Stimulated activated memory B cell treated with anti-CD40 and anti-IgM and Interleukin-4, amounts not matched to agents 10 μg/mL and 1 μg/mL and 100 μg/mL, for 72 hours (primary cell): ENCODE data around the gene APH1B.

Experiments used
- ATAC-seq: fragments of 150-1000 bp; cut with Tn5 transposase; 2 replicates; pipeline ENCODE4 v1.10.0; 2021
- H3K27ac Mint-ChIP-seq: one replicate; pipeline ENCODE4 v1.8.0; 2022; ENCODE audit warnings: mild to moderate bottlenecking, mixed read lengths
- H3K27me3 Mint-ChIP-seq: one replicate; pipeline ENCODE4 v1.8.0; 2022; ENCODE audit warnings: mixed read lengths
- H3K36me3 Mint-ChIP-seq: one replicate; pipeline ENCODE4 v1.8.0; 2022; ENCODE audit warnings: mixed read lengths
- H3K4me1 Mint-ChIP-seq: one replicate; pipeline ENCODE4 v1.8.0; 2022; ENCODE audit warnings: mixed read lengths
- H3K4me3 Mint-ChIP-seq: one replicate; pipeline ENCODE4 v1.8.0; 2022; ENCODE audit warnings: mild to moderate bottlenecking, moderate library complexity, mixed read lengths
- H3K9me3 Mint-ChIP-seq: one replicate; pipeline ENCODE4 v1.8.0; 2022; ENCODE audit warnings: mixed read lengths

APH1B gene

DNA sequence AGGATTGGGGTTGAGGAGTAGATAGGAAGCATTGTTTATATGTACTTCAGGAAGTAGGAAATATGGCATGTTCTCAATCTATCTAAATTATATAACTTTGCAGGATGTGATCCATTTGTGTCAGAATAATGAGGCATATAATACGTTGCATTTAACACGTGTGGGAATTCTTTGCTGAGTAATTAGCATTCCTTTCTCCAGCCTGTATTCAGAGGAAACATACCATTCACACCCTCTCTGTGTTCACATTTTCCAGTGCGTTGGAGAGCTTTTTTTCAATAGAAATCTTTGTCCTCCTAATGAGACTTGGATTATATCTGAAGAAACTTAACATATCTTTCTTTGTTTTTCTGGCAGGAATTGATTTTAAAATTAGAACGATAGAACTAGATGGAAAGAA is 33.0 kb upstream of the APH1B start:
- Mint-ChIP-seq H3K4me1 (peaks cover 45% of the 10 kb centered on the region), H3K4me3 (no peak overlapping the region), H3K27me3 (no peaks in the 10 kb centered on the region), H3K9me3 (no peaks in the 10 kb centered on the region), H3K27ac (peak overlapping the region; percentile 31), H3K36me3 (peaks cover 54% of the 10 kb centered on the region)
- no peak for ATAC-seq

- H3K27me3 Mint-ChIP-seq = no peaks in the 10 kb centered on the region
- no peaks in the 10 kb centered on the region for H3K9me3 Mint-ChIP-seq
- peaks cover 38% of the 10 kb centered on the region for H3K4me1 Mint-ChIP-seq
- no peak overlapping the region for H3K27ac Mint-ChIP-seq
- no peak for ATAC-seq
- peaks cover 60% of the 10 kb centered on the region for H3K36me3 Mint-ChIP-seq
- no peak overlapping the region for H3K4me3 Mint-ChIP-seq
These were observed 32.3 kb upstream of the APH1B start for GRCh38 chr15:63244976-63245645.

DNA sequence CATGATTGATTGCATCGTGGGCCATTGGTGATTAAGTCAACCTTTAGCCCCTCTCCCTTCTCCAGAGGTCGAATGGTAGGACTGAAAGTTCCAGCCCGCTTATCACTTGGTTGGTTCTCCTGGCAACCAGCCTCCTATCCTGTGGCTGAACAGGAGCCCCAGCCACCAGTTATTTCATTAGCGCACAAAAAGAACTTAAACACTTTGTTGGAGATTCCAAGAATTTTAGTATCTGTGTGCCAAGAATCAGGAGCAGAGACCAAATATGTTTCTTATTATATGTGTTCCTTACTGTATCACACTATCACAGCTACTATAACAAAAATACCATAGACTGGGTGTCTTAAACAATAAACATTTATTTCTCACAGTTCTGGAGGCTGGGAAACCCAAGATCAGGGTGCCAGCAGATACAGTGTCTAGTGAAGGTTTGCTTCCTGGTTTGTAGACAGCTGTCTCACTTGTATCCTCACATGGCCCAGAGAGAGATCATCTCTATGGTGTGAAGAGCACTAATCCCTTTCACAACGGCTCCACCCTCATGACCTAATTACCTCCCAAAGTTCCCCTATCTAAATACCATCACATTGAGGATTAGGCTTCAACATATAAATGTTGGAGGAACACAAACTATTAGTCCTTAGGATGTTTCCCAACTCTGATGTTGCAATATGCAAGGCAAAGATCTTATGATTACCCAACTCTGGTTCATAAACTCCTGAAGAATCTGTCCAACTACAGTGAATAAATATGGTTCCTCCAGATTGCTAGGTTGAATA is 30.5 kb upstream of the APH1B start:
- Mint-ChIP-seq H3K27me3 (no peaks in the 10 kb centered on the region), H3K36me3 (peaks cover 62% of the 10 kb centered on the region), H3K27ac (peak overlapping the region; percentile 27), H3K4me1 (peaks cover 39% of the 10 kb centered on the region), H3K9me3 (no peaks in the 10 kb centered on the region), H3K4me3 (no peak overlapping the region)
- ATAC-seq = no peak

DNA sequence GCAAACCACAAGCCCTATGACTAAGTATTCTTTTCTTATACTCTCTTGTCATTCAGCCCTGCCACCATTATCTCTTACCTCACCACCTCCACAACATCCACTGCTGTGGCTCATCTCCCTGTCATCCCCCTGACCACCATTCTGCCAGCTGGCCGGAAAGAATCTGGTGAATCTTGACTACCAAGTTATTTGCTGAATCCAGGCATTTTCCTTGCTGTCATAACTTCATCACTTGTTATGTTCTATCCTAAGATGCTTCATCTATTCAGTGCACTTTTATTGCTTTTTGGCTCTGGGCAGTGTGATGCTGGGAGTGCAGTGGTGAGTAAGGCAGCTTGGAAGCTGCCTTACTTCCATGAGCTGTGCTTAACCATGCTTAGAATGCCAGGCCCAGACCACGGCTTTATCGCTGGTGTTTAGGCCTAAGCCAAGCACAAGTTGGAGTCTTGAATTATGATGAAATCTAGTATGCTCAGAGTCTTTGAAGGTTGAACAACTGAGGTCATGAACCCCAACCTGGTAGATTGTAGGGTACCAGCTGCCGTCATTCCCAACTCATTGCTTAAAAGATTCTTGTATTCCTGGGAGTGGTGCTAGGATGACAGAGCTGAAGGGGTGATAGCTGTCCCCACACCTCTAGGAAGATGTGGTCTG is 27.0 kb upstream of the APH1B start:
- no peak overlapping the region for H3K27ac Mint-ChIP-seq
- H3K36me3 Mint-ChIP-seq = peaks cover 51% of the 10 kb centered on the region
- H3K4me1 Mint-ChIP-seq = peaks cover 13% of the 10 kb centered on the region
- H3K4me3 Mint-ChIP-seq = no peak overlapping the region
- H3K27me3 Mint-ChIP-seq = no peaks in the 10 kb centered on the region
- H3K9me3 Mint-ChIP-seq = no peaks in the 10 kb centered on the region
- ATAC-seq = no peak

DNA sequence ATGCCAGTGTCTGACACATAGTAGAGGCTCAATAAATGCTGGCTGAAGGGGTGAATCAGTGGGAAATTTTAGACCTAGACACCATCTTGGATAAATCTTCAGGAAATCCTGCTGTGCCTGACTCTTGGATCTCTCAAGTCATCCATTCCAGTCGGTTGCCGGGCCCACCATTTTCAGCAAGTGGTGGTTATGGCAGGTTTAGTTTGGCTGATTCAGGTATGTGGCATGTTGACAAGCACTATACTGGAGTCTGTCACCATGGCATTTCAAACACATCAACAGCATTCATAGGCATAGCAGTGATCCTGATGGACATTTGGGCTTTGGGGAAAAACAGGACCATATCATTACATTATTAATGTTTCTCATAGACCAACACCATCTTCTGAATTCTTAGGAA is 25.7 kb upstream of the APH1B start:
- Mint-ChIP-seq H3K27me3 (no peaks in the 10 kb centered on the region), H3K4me3 (no peak overlapping the region), H3K36me3 (peaks cover 53% of the 10 kb centered on the region), H3K27ac (no peak overlapping the region), H3K9me3 (no peaks in the 10 kb centered on the region), H3K4me1 (peaks cover 10% of the 10 kb centered on the region)
- no peak for ATAC-seq

DNA sequence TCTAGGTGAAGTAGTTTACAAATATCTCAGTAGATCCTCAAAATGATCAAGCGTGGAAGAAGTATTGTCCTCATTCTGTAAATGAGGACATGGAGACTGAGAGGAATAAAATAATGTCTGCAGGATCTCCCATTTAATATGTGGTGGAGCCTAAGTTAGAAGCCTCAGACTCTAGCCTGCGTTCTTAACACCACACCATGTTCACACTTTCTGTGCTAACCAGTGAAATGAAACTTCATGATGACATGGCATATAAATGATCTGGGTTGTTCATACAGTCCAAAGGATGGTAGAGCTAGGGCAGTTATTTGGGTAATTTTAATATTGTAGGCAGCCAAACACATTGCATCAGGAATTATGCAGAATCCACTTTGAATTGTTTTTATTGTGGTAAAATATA is 25.1 kb upstream of the APH1B start:
- H3K9me3 Mint-ChIP-seq = no peaks in the 10 kb centered on the region
- ATAC-seq = no peak
- peaks cover 8% of the 10 kb centered on the region for H3K4me1 Mint-ChIP-seq
- H3K27ac Mint-ChIP-seq = no peak overlapping the region
- H3K36me3 Mint-ChIP-seq = peaks cover 47% of the 10 kb centered on the region
- H3K4me3 Mint-ChIP-seq = no peak overlapping the region
- H3K27me3 Mint-ChIP-seq = no peaks in the 10 kb centered on the region

DNA sequence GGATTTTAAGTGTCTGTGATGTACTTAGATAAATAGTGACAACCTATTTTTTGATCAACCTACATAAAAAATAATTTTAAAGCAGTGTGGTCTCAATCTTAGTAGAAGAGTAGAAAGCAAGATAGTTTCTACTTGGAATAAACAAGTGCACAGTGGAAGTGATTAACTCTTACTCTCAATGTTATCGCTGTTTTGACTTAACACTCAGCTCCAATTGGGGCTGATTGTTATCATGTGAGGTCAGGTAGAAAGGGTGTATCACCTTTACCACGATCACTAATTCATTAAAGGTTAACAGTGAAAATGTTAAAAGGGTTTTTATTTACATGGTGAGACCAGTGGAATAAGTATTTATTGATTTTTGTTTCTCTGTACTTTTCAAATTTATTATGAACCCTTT is 22.4 kb upstream of the APH1B start:
- Mint-ChIP-seq H3K4me1 (peaks cover 8% of the 10 kb centered on the region), H3K9me3 (no peaks in the 10 kb centered on the region), H3K27ac (peak overlapping the region; percentile 57), H3K27me3 (no peaks in the 10 kb centered on the region), H3K36me3 (peaks cover 49% of the 10 kb centered on the region), H3K4me3 (no peak overlapping the region)
- no peak for ATAC-seq

- Mint-ChIP-seq H3K4me3 (no peak overlapping the region), H3K27me3 (no peaks in the 10 kb centered on the region), H3K9me3 (no peaks in the 10 kb centered on the region), H3K27ac (no peak overlapping the region), H3K4me1 (peaks cover 4% of the 10 kb centered on the region), H3K36me3 (peaks cover 49% of the 10 kb centered on the region)
- ATAC-seq = no peak
These were observed 21.9 kb upstream of the APH1B start for GRCh38 chr15:63255489-63255990.

DNA sequence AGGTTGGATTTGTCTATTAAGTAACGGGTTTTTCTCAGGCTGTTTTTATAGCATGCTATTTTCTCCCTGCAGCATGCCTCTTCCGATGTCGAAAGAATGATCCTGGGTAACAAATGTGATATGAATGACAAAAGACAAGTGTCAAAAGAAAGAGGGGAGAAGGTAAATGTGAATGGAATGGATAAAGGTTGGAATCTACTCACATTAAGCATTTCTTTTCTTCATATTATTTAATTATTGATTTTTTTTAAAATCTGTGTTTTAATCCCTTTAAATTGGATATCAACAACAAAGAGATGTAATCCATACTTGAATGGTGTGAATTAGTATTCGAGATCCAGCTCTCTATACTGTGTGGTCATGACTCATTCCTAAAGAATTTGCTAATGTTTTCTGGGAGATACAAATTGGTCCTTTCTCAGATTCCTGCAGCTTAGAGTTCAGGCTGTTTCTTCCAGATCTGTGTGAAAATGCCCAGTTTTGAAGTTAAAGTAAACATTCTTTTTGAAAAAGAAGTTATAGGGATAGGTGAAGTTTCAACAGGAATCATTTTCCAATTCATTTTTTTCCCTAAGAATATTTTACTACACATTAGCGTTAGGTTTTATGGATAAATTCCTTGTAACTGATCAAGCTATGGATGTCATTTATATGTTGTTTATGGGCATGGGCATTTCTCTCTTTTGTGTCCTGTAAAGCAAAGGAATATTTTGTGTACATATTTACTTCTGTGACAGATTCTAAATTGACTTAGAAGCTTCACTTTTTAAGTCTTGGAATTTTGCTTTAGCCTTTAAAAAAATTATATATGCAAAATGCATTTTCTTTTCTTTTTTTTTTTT is 20.8 kb upstream of the APH1B start:
- Mint-ChIP-seq H3K36me3 (peaks cover 54% of the 10 kb centered on the region), H3K27ac (no peak overlapping the region), H3K9me3 (no peaks in the 10 kb centered on the region), H3K4me3 (no peak overlapping the region), H3K4me1 (no peaks in the 10 kb centered on the region), H3K27me3 (no peaks in the 10 kb centered on the region)
- ATAC-seq = no peak

- no peaks in the 10 kb centered on the region for H3K9me3 Mint-ChIP-seq
- H3K27ac Mint-ChIP-seq = no peak overlapping the region
- peaks cover 59% of the 10 kb centered on the region for H3K36me3 Mint-ChIP-seq
- no peaks in the 10 kb centered on the region for H3K4me1 Mint-ChIP-seq
- H3K4me3 Mint-ChIP-seq = no peak overlapping the region
- H3K27me3 Mint-ChIP-seq = no peaks in the 10 kb centered on the region
- no peak for ATAC-seq
These were observed 18.7 kb upstream of the APH1B start for GRCh38 chr15:63258658-63259057.

- no peaks in the 10 kb centered on the region for H3K9me3 Mint-ChIP-seq
- no peak overlapping the region for H3K27ac Mint-ChIP-seq
- H3K4me3 Mint-ChIP-seq = no peak overlapping the region
- no peaks in the 10 kb centered on the region for H3K4me1 Mint-ChIP-seq
- H3K36me3 Mint-ChIP-seq = peaks cover 62% of the 10 kb centered on the region
- no peaks in the 10 kb centered on the region for H3K27me3 Mint-ChIP-seq
- no peak for ATAC-seq
These were observed 16.6 kb upstream of the APH1B start for GRCh38 chr15:63260791-63261190.

DNA sequence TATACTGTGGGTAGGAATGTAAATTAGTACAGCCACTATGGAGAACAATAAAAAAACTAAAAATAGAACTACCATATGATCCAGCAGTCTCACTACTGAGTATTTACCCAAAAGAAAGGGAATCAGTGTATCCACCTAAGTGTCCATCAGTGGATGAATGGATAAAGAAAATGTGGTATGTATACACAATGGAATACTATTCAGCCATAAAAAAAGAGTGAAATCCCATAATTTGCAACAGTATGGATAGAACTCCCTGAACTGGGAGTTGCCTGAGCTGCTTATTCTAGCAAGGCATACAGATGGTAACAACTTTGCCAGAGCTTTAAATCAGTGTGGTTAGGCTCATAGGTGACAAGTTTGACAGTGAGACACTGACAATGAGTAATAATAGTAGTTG is 16.1 kb upstream of the APH1B start:
- no peak overlapping the region for H3K27ac Mint-ChIP-seq
- no peak overlapping the region for H3K4me3 Mint-ChIP-seq
- no peaks in the 10 kb centered on the region for H3K27me3 Mint-ChIP-seq
- no peaks in the 10 kb centered on the region for H3K9me3 Mint-ChIP-seq
- H3K36me3 Mint-ChIP-seq = peaks cover 59% of the 10 kb centered on the region
- H3K4me1 Mint-ChIP-seq = no peaks in the 10 kb centered on the region
- no peak for ATAC-seq

DNA sequence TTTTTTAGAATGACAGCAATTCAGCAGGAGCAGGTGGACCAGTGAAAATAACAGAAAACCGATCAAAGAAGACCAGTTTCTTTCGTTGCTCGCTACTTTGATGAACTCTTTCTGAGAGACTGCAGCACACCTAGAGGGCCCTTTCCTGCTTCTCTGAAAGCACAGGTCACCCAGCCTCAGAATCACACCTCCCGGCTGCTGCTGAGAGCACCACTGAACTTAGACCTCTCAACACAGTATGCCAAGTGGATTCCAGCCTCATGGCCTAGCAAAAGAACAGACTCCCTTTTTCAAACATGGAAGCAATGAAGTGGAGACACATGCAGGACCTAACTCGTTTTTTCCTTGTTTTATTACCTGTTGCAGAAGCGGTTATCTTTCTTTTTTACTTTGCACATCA is 13.9 kb upstream of the APH1B start:
- no peaks in the 10 kb centered on the region for H3K4me1 Mint-ChIP-seq
- no peak overlapping the region for H3K4me3 Mint-ChIP-seq
- peaks cover 54% of the 10 kb centered on the region for H3K36me3 Mint-ChIP-seq
- no peak overlapping the region for H3K27ac Mint-ChIP-seq
- H3K9me3 Mint-ChIP-seq = no peaks in the 10 kb centered on the region
- no peak for ATAC-seq
- H3K27me3 Mint-ChIP-seq = no peaks in the 10 kb centered on the region

GRCh38 chr15:63264688-63265293 is 12.6 kb upstream of the APH1B start:
- H3K36me3 Mint-ChIP-seq = peaks cover 53% of the 10 kb centered on the region
- H3K27me3 Mint-ChIP-seq = no peaks in the 10 kb centered on the region
- no peaks in the 10 kb centered on the region for H3K9me3 Mint-ChIP-seq
- H3K27ac Mint-ChIP-seq = no peak overlapping the region
- H3K4me1 Mint-ChIP-seq = no peaks in the 10 kb centered on the region
- no peak for ATAC-seq
- no peak overlapping the region for H3K4me3 Mint-ChIP-seq

DNA sequence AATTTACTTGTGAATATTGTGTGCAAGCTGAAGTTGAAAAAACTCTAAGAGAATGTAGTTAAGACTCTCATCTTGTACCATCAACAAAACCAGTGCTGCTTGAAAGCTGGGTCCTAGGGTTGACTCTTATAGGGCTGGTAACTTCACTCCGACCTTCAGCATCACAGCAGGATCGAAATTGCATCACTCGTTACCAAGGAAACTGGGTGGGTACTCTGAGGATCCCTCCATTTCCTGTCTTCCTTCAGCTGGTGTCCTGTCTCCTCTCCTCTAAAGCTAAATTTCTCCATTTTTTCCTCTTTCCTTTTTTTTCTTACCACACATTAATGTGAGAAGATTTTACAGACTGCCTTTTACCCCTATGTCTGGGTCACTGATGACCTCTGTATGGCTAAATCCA is 3.0 kb upstream of the APH1B start:
- Mint-ChIP-seq H3K4me3 (no peak overlapping the region), H3K36me3 (peaks cover 7% of the 10 kb centered on the region), H3K9me3 (no peaks in the 10 kb centered on the region), H3K27me3 (no peaks in the 10 kb centered on the region), H3K27ac (peak overlapping the region; percentile 5), H3K4me1 (peaks cover 28% of the 10 kb centered on the region)
- no peak for ATAC-seq
